Measurements from ENCODE around the gene LCE1E.

LCE1E gene

DNA sequence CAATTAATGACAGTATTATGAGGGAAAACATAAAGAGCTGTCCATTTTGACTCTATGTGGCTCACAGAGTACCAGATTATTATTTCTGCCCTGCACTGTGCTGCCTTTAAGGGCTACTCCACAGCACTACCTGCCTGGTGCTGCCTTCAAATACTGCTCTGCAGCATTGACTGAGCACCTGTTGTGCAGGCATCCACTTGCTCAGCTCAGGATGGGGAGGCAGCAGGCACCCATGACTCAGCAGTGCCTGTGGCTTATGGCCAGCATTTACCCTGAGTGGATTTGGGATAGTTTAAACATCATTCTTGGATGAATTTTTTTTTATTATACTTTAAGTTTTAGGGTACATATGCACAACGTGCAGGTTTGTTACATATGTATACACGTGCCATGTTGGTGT, 29.2 kb upstream of the LCE1E start:
- H3K4me3 ChIP-seq = no peak overlapping the region
- no peaks in the 10 kb centered on the region for H3K27me3 ChIP-seq
- H3K4me2 ChIP-seq = no peak overlapping the region
- no peaks in the 10 kb centered on the region for H3K9me3 ChIP-seq
- H4K20me1 ChIP-seq = no peaks in the 10 kb centered on the region
- no peak overlapping the region for H3K27ac ChIP-seq
- no peaks in the 10 kb centered on the region for H3K36me3 ChIP-seq
- no peak overlapping the region for H3K9ac ChIP-seq
- H3K4me1 ChIP-seq = no peaks in the 10 kb centered on the region
- TF ChIP-seq Cebpa-rat (IDR thresholded peaks at IDR 0.05) = no peak

DNA sequence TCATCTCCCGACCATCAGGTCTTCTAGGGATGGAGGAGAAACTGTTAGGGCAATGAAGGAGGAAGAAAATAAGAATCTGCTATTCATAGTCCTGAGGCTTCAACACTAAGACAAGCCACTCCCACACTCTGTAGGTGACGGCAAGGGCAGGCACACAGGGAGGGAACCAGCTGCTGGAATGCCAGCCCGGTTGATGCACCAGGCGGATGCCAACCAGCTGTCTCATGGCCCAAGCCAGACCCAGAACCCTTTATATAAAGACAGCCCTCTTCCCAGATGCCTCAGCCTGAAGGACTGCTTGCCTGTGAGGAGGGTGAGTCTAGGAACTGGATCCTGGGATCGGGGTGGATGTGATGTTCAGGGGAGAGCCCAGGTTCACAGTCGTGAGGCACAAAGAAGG, 28.3 kb upstream of the LCE1E start, which contains the start of gene KPRP:
TSS of gene KPRP (plus strand) at position 279 of the 400 bp plus-strand sequence. CDS start 1,564 bp downstream, outside the sequence.
- Histone ChIP-seq H3K4me2 (no peak within 1 kb of the TSS), H4K20me1 (no peaks in the 10 kb centered on the region), H3K4me3 (no peak within 1 kb of the TSS), H3K9ac (no peak within 1 kb of the TSS), H3K9me3 (no peaks in the 10 kb centered on the region), H3K4me1 (no peaks in the 10 kb centered on the region), H3K27ac (no peak within 1 kb of the TSS), H3K36me3 (no peaks in the 10 kb centered on the region), H3K27me3 (no peaks in the 10 kb centered on the region)
- no peak for TF ChIP-seq Cebpa-rat (IDR thresholded peaks at IDR 0.05)

DNA sequence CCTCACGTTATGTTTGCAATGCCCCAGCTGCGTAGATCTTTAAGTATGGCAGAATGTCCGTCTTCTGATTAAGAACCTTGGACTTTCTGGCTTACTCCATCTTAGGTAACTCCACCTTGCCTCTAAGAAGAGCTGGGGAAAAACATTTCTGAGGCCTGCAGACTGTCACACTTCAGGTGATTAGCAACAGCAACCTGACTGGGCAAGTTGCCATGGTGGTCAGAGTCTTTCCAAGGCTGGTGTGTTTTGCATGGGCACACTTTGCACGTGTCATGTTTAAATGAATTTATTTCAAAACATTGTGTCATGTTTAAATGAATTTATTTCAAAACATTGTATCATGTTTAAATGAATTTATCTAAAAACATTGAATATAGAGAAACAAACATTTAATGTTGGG, 27.4 kb upstream of the LCE1E start:
- Histone ChIP-seq H3K9ac (no peak overlapping the region), H3K27me3 (no peaks in the 10 kb centered on the region), H3K4me1 (no peaks in the 10 kb centered on the region), H3K4me3 (no peak overlapping the region), H3K4me2 (no peak overlapping the region), H4K20me1 (no peaks in the 10 kb centered on the region), H3K9me3 (no peaks in the 10 kb centered on the region), H3K27ac (no peak overlapping the region), H3K36me3 (no peaks in the 10 kb centered on the region)
- TF ChIP-seq Cebpa-rat (IDR thresholded peaks at IDR 0.05) = no peak

- no peaks in the 10 kb centered on the region for H3K9me3 ChIP-seq
- no peak overlapping the region for H3K4me3 ChIP-seq
- no peak for TF ChIP-seq Cebpa-rat (IDR thresholded peaks at IDR 0.05)
- no peak overlapping the region for H3K9ac ChIP-seq
- H3K4me2 ChIP-seq = no peak overlapping the region
- H4K20me1 ChIP-seq = no peaks in the 10 kb centered on the region
- H3K4me1 ChIP-seq = no peaks in the 10 kb centered on the region
- H3K36me3 ChIP-seq = no peaks in the 10 kb centered on the region
- no peaks in the 10 kb centered on the region for H3K27me3 ChIP-seq
- H3K27ac ChIP-seq = no peak overlapping the region
Observed at GRCh38 chr1:152759453-152760173, 26.4 kb upstream of the LCE1E start.

GRCh38 chr1:152760551-152761190, 25.4 kb upstream of the LCE1E start:
- Histone ChIP-seq H3K4me3 (no peak overlapping the region), H3K9ac (no peak overlapping the region), H3K9me3 (no peaks in the 10 kb centered on the region), H3K4me2 (no peak overlapping the region), H3K27me3 (no peaks in the 10 kb centered on the region), H3K4me1 (no peaks in the 10 kb centered on the region), H4K20me1 (no peaks in the 10 kb centered on the region), H3K36me3 (no peaks in the 10 kb centered on the region), H3K27ac (no peak overlapping the region)
- no peak for TF ChIP-seq Cebpa-rat (IDR thresholded peaks at IDR 0.05)

DNA sequence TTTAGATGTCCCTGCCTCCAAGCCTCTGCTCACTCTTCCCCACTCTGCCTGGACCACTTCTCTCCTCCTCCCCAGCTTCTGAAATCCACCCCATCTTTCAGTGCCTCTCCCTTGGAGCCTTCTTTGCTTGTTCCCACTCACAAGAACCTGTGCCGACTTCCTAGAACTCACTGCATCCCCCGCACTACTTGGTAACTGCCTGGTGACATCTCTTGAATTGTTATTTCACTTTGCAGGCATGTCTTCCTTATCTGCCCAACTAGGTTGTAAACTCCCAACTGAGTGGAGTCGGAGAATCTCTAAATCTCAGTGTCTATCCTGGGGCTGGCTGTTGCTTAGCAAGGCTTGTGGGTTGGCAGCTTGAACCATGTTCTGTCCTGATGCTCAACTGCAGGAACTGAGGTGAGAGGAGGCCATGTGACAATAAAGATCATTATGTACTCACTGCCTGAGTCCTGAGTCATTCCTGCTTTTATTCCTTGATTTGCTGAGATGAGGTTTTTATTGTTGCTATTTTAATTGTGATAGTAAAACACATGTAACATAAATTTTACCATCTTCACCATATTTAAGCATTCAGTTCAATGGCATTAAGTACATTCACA, 24.3 kb upstream of the LCE1E start:
- Histone ChIP-seq H3K9ac (no peak overlapping the region), H3K27ac (no peak overlapping the region), H3K4me2 (no peak overlapping the region), H3K4me3 (no peak overlapping the region), H4K20me1 (no peaks in the 10 kb centered on the region), H3K36me3 (no peaks in the 10 kb centered on the region), H3K4me1 (no peaks in the 10 kb centered on the region), H3K9me3 (no peaks in the 10 kb centered on the region), H3K27me3 (no peaks in the 10 kb centered on the region)
- TF ChIP-seq Cebpa-rat (IDR thresholded peaks at IDR 0.05) = no peak

DNA sequence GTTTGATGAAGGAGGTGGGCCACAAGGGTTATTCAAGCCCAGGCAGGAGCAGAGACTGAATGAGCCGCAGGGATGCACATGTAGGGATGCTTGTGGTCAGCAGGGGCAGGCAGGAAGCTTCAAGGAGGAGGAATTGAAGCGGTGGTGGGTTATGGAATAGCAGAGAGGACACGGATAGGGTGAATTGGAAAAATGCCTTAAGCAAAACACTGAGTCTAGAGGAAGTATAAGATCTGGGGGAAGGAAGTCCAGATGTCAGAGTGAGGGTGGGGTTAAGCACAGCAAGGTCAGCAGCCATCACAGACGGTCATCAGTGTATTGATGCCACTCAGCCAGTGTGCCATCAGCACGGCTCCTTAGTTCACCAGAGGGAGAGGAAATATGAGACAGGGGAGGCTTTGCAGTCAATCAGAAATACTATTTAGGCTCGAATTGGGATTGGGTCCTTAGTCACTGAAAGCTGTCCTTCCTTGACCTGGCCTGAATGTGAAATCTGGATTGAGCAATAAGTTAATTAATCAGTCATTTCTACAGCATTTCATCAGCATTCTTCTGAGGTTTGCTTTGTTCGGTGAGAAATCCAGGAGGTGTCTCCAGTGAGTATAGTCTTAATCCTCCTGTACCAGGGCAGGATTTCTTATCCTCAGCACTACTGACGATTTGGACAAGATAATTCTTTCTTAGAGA, 17.1 kb upstream of the LCE1E start:
- no peak for TF ChIP-seq Cebpa-rat (IDR thresholded peaks at IDR 0.05)
- Histone ChIP-seq H3K36me3 (no peaks in the 10 kb centered on the region), H3K27ac (no peak overlapping the region), H3K9ac (no peak overlapping the region), H4K20me1 (no peaks in the 10 kb centered on the region), H3K4me3 (no peak overlapping the region), H3K27me3 (no peaks in the 10 kb centered on the region), H3K9me3 (no peaks in the 10 kb centered on the region), H3K4me1 (no peaks in the 10 kb centered on the region), H3K4me2 (no peak overlapping the region)

GRCh38 chr1:152770411-152770810, 15.6 kb upstream of the LCE1E start:
- Histone ChIP-seq H4K20me1 (no peaks in the 10 kb centered on the region), H3K27me3 (no peaks in the 10 kb centered on the region), H3K4me2 (no peak overlapping the region), H3K9me3 (no peaks in the 10 kb centered on the region), H3K4me3 (no peak overlapping the region), H3K9ac (no peak overlapping the region), H3K4me1 (no peaks in the 10 kb centered on the region), H3K36me3 (no peaks in the 10 kb centered on the region), H3K27ac (no peak overlapping the region)
- no peak for TF ChIP-seq Cebpa-rat (IDR thresholded peaks at IDR 0.05)

GRCh38 chr1:152774875-152775274, 11.2 kb upstream of the LCE1E start, which contains the start of gene LCE1F:
Gene LCE1F (plus strand): TSS chr1:152775140. CDS start chr1:152776372, 1,232 bp downstream.
- no peak within 1 kb of the TSS for H3K4me2 ChIP-seq

More at GRCh38 chr1:152774875-152775274, 11.2 kb upstream of the LCE1E start, which contains the start of gene LCE1F:
- no peaks in the 10 kb centered on the region for H3K4me1 ChIP-seq
- H3K27me3 ChIP-seq = no peaks in the 10 kb centered on the region
- TF ChIP-seq Cebpa-rat (IDR thresholded peaks at IDR 0.05) = no peak
- no peaks in the 10 kb centered on the region for H3K9me3 ChIP-seq
- H4K20me1 ChIP-seq = no peaks in the 10 kb centered on the region
- H3K27ac ChIP-seq = no peak within 1 kb of the TSS
- H3K9ac ChIP-seq = no peak within 1 kb of the TSS
- no peak within 1 kb of the TSS for H3K4me3 ChIP-seq
- no peaks in the 10 kb centered on the region for H3K36me3 ChIP-seq
